ELF-1 (cell line): Measurements from ENCODE around the gene DNAH6.

Experiments
- DNase-seq: peaks from one replicate; pipeline ENCODE4 v3.0.0-alpha.2; 2016; ENCODE audit warnings: low read depth, low spot score

The DNAH6 gene

GRCh38 chr2:84697895-84698294 lies 181.6 kb downstream of the DNAH6 start:
- peak; percentile 40 for DNase-seq

- DNase-seq, result no peak
Observed at GRCh38 chr2:84700006-84700405, 183.7 kb downstream of the DNAH6 start.

- DNase-seq, result no peak
Observed at GRCh38 chr2:84701880-84702279, 185.6 kb downstream of the DNAH6 start.

- no peak for DNase-seq
Observed at GRCh38 chr2:84702941-84703340, 186.6 kb downstream of the DNAH6 start.

- no peak for DNase-seq
Observed at GRCh38 chr2:84703831-84704230, 187.5 kb downstream of the DNAH6 start.

GRCh38 chr2:84704505-84705244 lies 188.4 kb downstream of the DNAH6 start:
- no peak for DNase-seq

- no peak for DNase-seq
Observed at GRCh38 chr2:84705858-84706257, 189.6 kb downstream of the DNAH6 start.

- no peak for DNase-seq
Observed at GRCh38 chr2:84708442-84708841, 192.1 kb downstream of the DNAH6 start.

GRCh38 chr2:84711651-84712050 lies 195.4 kb downstream of the DNAH6 start:
- no peak for DNase-seq

GRCh38 chr2:84713441-84713840 lies 197.1 kb downstream of the DNAH6 start:
- no peak for DNase-seq

GRCh38 chr2:84716564-84716963 lies 200.3 kb downstream of the DNAH6 start:
- no peak for DNase-seq

GRCh38 chr2:84717302-84717701 lies 201.0 kb downstream of the DNAH6 start:
- no peak for DNase-seq

- no peak for DNase-seq
Observed at GRCh38 chr2:84719434-84719833, 203.1 kb downstream of the DNAH6 start.

- no peak for DNase-seq
Observed at GRCh38 chr2:84723831-84724230, 207.5 kb downstream of the DNAH6 start.

- DNase-seq, result no peak
Observed at GRCh38 chr2:84725717-84726116, 209.4 kb downstream of the DNAH6 start.

- DNase-seq, result no peak
Observed at GRCh38 chr2:84727315-84727714, 211.0 kb downstream of the DNAH6 start.

- DNase-seq, result no peak
Observed at GRCh38 chr2:84729224-84729623, 212.9 kb downstream of the DNAH6 start.

- DNase-seq, result no peak
Observed at GRCh38 chr2:84731185-84731584, 214.9 kb downstream of the DNAH6 start.

GRCh38 chr2:84732897-84733778 lies 216.8 kb downstream of the DNAH6 start:
- no peak for DNase-seq

GRCh38 chr2:84735389-84735788 lies 219.1 kb downstream of the DNAH6 start:
- DNase-seq, result no peak

GRCh38 chr2:84741182-84741822 lies 225.0 kb downstream of the DNAH6 start:
- DNase-seq, result peak; percentile 86

- DNase-seq, result no peak
Observed at GRCh38 chr2:84748341-84748740, 232.0 kb downstream of the DNAH6 start.
